Upper lobe of left lung (tissue), 4 donors: ENCODE measurements around the gene CNTD1.

Experiments used
- EP300 ChIP-seq, 4 donors: sonication (generic); formaldehyde crosslinking; IDR thresholded peaks; one replicate each; pipeline ENCODE4 v1.5.1; 2017; ENCODE audit warnings: antibody characterized with exemption in 4 of 4, control low read depth in 2 of 4
- TF ChIP-seq, protein P1 (sequence below), 6 experiments: fragments of 450-650 bp in 4 of 6; fragments of 200-600 bp in 2 of 6; sonication (generic) in 2 of 6; IDR thresholded peaks; one replicate each; pipeline ENCODE4 v1.5.1; 2016 to 2019; ENCODE audit warnings: antibody characterized with exemption in 6 of 6

GRCh38 chr17:42809250-42809649 lies 10.6 kb downstream of the CNTD1 start:
- TF ChIP-seq, protein P1, sequence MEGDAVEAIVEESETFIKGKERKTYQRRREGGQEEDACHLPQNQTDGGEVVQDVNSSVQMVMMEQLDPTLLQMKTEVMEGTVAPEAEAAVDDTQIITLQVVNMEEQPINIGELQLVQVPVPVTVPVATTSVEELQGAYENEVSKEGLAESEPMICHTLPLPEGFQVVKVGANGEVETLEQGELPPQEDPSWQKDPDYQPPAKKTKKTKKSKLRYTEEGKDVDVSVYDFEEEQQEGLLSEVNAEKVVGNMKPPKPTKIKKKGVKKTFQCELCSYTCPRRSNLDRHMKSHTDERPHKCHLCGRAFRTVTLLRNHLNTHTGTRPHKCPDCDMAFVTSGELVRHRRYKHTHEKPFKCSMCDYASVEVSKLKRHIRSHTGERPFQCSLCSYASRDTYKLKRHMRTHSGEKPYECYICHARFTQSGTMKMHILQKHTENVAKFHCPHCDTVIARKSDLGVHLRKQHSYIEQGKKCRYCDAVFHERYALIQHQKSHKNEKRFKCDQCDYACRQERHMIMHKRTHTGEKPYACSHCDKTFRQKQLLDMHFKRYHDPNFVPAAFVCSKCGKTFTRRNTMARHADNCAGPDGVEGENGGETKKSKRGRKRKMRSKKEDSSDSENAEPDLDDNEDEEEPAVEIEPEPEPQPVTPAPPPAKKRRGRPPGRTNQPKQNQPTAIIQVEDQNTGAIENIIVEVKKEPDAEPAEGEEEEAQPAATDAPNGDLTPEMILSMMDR (IDR thresholded peaks at IDR 0.05) = no peak
- no peak for TF ChIP-seq EP300 (IDR thresholded peaks at IDR 0.05)
